K562 (cell line): ENCODE results near the gene ATP6V0D1. TPM values are rescaled to one million over a fixed set of nuclear protein-coding genes. Genes with fewer than 3 reads are reported as not detected.

Source experiments
- ATAC-seq: fragments of 200-7000 bp; cut with Tn5 transposase; 3 replicates; pipeline ENCODE4 v1.9.1; 2020; ENCODE audit warnings: moderate library complexity
- BruUV-seq: library from RNA; stranded (reverse); fragments of 400-500 nt; replicated peaks from 2 replicates; lab custom pipeline; 2021; lab: Mats Ljungman, UMichigan
- CTCF ChIA-PET: fragments of 300-600 bp; formaldehyde crosslinking; extraction: SDS; loops from one replicate; lab custom pipeline; 2021; ENCODE audit warnings: low intra/inter-chr PET ratio; lab: Yijun Ruan, JAX
- POLR2A ChIA-PET: fragments of 300-600, 350-650 bp; sonication (Branson Sonifier 250); formaldehyde crosslinking; extraction: SDS; loops from one replicate; lab custom pipeline; 2021; ENCODE audit warnings: antibody characterized with exemption, inconsistent platforms; lab: Yijun Ruan, JAX
- DNase-seq, 4 experiments: peaks; one replicate each; pipeline versions ENCODE4 v3.0.0 to v3.0.0-alpha.2; 2011 to 2018; ENCODE audit warnings: low spot score in 3 of 4, mixed read lengths in 3 of 4; ENCODE audit errors: extremely low read depth in 1 of 4
- FAIRE-seq: peaks from 2 replicates; lab custom pipeline; 2011; peaks lifted over from hg19 to GRCh38; lab: Jason Lieb, UNC
- H2AFZ ChIP-seq: 2 replicates; pipeline ENCODE4 v1.6.0; 2011; ENCODE audit warnings: low read depth, low read length, control low read depth, inconsistent platforms
- H3K27ac ChIP-seq: fragments of 200-600 bp; 3 replicates; pipeline ENCODE4 v1.8.0; 2011; ENCODE audit warnings: low read depth, mild to moderate bottlenecking, control low read depth, inconsistent platforms, low read length, moderate library complexity, mixed read lengths; ENCODE audit errors: extremely low read depth
- H3K27me3 ChIP-seq, 2 experiments: fragments of 300-600 bp in 1 of 2; 2 replicates in 1 of 2; 3 replicates in 1 of 2; pipeline versions ENCODE4 v1.6.0 to v1.8.0; 2011; ENCODE audit warnings: inconsistent platforms in 2 of 2, low read length in 2 of 2, mild to moderate bottlenecking in 1 of 2, mixed read lengths in 1 of 2, moderate library complexity in 1 of 2; ENCODE audit not compliant: control insufficient read depth in 2 of 2, insufficient read depth in 2 of 2
- H3K36me3 ChIP-seq: fragments of 300-600 bp; 3 replicates; pipeline ENCODE4 v1.8.0; 2011; ENCODE audit warnings: mild to moderate bottlenecking, low read length, inconsistent platforms; ENCODE audit not compliant: control insufficient read depth, insufficient read depth
- H3K4me1 ChIP-seq, 2 experiments: fragments of 200-600 bp in 1 of 2; replicated peaks in 1 of 2; 2 replicates in 1 of 2; 3 replicates in 1 of 2; pipeline versions ENCODE4 v1.5.1 to v1.8.0; 2011; ENCODE audit warnings: inconsistent platforms in 2 of 2, low read length in 2 of 2, mild to moderate bottlenecking in 1 of 2, mixed read lengths in 1 of 2, moderate library complexity in 1 of 2; ENCODE audit not compliant: control insufficient read depth in 2 of 2, insufficient read depth in 2 of 2
- H3K4me2 ChIP-seq: 2 replicates; pipeline ENCODE4 v1.6.1; 2011; ENCODE audit warnings: low read length, control low read depth, inconsistent platforms, mixed read lengths; ENCODE audit not compliant: insufficient read depth
- H3K4me3 ChIP-seq: fragments of 200-600 bp; sonication (generic), shearing (Covaris generic); 2 replicates; pipeline ENCODE4 v1.5.1; 2016; ENCODE audit warnings: control low read depth, inconsistent platforms
- H3K79me2 ChIP-seq: fragments of 200-600 bp; 3 replicates; pipeline ENCODE4 v1.8.0; 2011; ENCODE audit warnings: low read length, inconsistent platforms; ENCODE audit not compliant: control insufficient read depth, insufficient read depth
- H3K9ac ChIP-seq, 2 experiments: 2 replicates each; pipeline versions ENCODE4 v1.6.0 to v1.6.1; 2011; ENCODE audit warnings: low read depth in 2 of 2, low read length in 2 of 2, control low read depth in 1 of 2, inconsistent platforms in 1 of 2, mild to moderate bottlenecking in 1 of 2, mixed read lengths in 1 of 2; ENCODE audit not compliant: insufficient read depth in 1 of 2
- H3K9me1 ChIP-seq: one replicate; pipeline ENCODE4 v1.6.0; 2011; ENCODE audit warnings: inconsistent platforms, mild to moderate bottlenecking, low read length, moderate library complexity; ENCODE audit not compliant: control insufficient read depth, insufficient read depth
- H3K9me3 ChIP-seq: replicated peaks from 2 replicates; pipeline ENCODE4 v1.5.1; 2011; ENCODE audit warnings: low read depth, low read length, inconsistent platforms; ENCODE audit not compliant: control insufficient read depth, insufficient read depth
- H4K20me1 ChIP-seq: replicated peaks from 2 replicates; pipeline ENCODE4 v1.6.1; 2011; ENCODE audit warnings: low read length, inconsistent platforms, mixed read lengths; ENCODE audit not compliant: control insufficient read depth, insufficient read depth
- BRD4 ChIP-seq: fragments of 200-600 bp; sonication (generic); IDR thresholded peaks from 2 replicates; pipeline ENCODE4 v1.6.1; 2017; ENCODE audit warnings: inconsistent platforms
- FOXA3 ChIP-seq, 2 experiments: fragments of 450-650 bp in 1 of 2; sonication (generic) in 1 of 2; formaldehyde crosslinking; IDR thresholded peaks in 1 of 2; conservative IDR thresholded peaks in 1 of 2; 2 replicates each; pipeline versions ENCODE4 v1.4.0 to v1.8.0; 2020 to 2022; ENCODE audit warnings: mild to moderate bottlenecking in 2 of 2, missing genetic modification reagents in 1 of 2
- HNRNPL ChIP-seq: fragments of 200-400 bp; formaldehyde crosslinking; IDR thresholded peaks from 2 replicates; pipeline ENCODE4 v1.6.1; 2017; ENCODE audit warnings: low read depth, mild to moderate bottlenecking, low read length
- HSF4 ChIP-seq: fragments of 250-450 bp; sonication (Bioruptor Pico); IDR thresholded peaks from 2 replicates; pipeline ENCODE4 v2.1.2; 2022; ENCODE audit warnings: mild to moderate bottlenecking, moderate library complexity, borderline replicate concordance
- KAT8 ChIP-seq: fragments of 450-650 bp; IDR thresholded peaks from 2 replicates; pipeline ENCODE4 v1.6.1; 2016; ENCODE audit warnings: low read depth, mild to moderate bottlenecking
- MAFK ChIP-seq: IDR thresholded peaks from 2 replicates; pipeline ENCODE4 v1.6.1; 2011; ENCODE audit warnings: low read length, improper control_type of control experiment
- NR3C1 ChIP-seq: sonication (generic); formaldehyde crosslinking; IDR thresholded peaks from 2 replicates; pipeline ENCODE4 v1.8.1; 2022; ENCODE audit warnings: missing genetic modification reagents
- SMARCE1 ChIP-seq: fragments of 450-650 bp; IDR thresholded peaks from 2 replicates; pipeline ENCODE4 v1.7.1; 2016; ENCODE audit warnings: mild to moderate bottlenecking
- ZNF695 ChIP-seq: fragments of 450-650 bp; formaldehyde crosslinking; IDR thresholded peaks from 2 replicates; pipeline ENCODE4 v1.4.0; 2020; ENCODE audit warnings: mild to moderate bottlenecking, moderate library complexity
- WGBS: fragments of 100-300 bp; shearing (Covaris generic); methylation state at CpG from one replicate; pipeline ENCODE4 v1.1.6; 2016; ENCODE audit warnings: low coverage, mixed read lengths; ENCODE audit not compliant: insufficient coverage; ENCODE audit errors: missing lambda C conversion rate; 5-methylcytosine and 5-hydroxymethylcytosine counted together
- in situ Hi-C: fragments of 300-500 bp; cut with MboI; formaldehyde crosslinking; loops from 4 replicates; pipeline ENCODE4 v1.15.0; 2018; ENCODE audit warnings: inconsistent platforms, mixed read lengths
- intact Hi-C: fragments of 100-400 bp; cut with micrococcal nuclease; formaldehyde crosslinking; loops from 2 replicates; pipeline ENCODE4 v1.14.2; 2022
- polyA plus RNA-seq, 8 experiments: library from polyadenylated mRNA; depleted of rRNA in 4 of 8; stranded (reverse) in 5 of 8; unstranded in 3 of 8; fragments of >200 nt; fragmentation: Nextera tagmentation in 2 of 8; fragmentation: Illumina TruSeq in 1 of 8; extraction: Ambion mirVana in 2 of 8; extraction: Trizol in 1 of 8; gene quantifications; 2 replicates each; pipeline versions ENCODE4 v1.2.1 to v1.2.3, GENCODE V29; 2011 to 2014; ENCODE audit warnings: inconsistent platforms in 1 of 8, missing spikeins in 1 of 8
- total RNA-seq, 7 experiments: library from RNA; depleted of rRNA in 6 of 7; stranded (reverse); fragments of >200 nt in 6 of 7; fragmentation: Illumina TruSeq in 2 of 7; extraction: Trizol in 2 of 7; gene quantifications; 2 replicates each; pipeline versions ENCODE4 v1.2.1 to v1.2.3, GENCODE V29; 2011 to 2021; ENCODE audit warnings: low replicate concordance in 1 of 7
- TF ChIP-seq, protein P1 (sequence below): IDR thresholded peaks from 2 replicates; pipeline ENCODE4 v1.6.1; 2011; ENCODE audit warnings: borderline replicate concordance, low read depth, mild to moderate bottlenecking, moderate library complexity, low read length; ENCODE audit not compliant: insufficient read depth, poor library complexity, severe bottlenecking
- TF ChIP-seq, protein P2 (sequence below): sonication (generic); formaldehyde crosslinking; IDR thresholded peaks from 2 replicates; pipeline ENCODE4 v1.8.1; 2023; ENCODE audit warnings: mild to moderate bottlenecking, missing genetic modification reagents, moderate library complexity
- TF ChIP-seq, protein P3 (sequence below): fragments of 250-450 bp; sonication (Bioruptor Pico); IDR thresholded peaks from 2 replicates; pipeline ENCODE4 v1.5.0; 2021

Gene ATP6V0D1
- total and polyA plus RNA-seq, 9 of the 15 experiments (the other 6 are each of a cell fraction or from before 2014, with no cell fraction given) = 23.2 to 69.7 (median 45.6) TPM

DNA sequence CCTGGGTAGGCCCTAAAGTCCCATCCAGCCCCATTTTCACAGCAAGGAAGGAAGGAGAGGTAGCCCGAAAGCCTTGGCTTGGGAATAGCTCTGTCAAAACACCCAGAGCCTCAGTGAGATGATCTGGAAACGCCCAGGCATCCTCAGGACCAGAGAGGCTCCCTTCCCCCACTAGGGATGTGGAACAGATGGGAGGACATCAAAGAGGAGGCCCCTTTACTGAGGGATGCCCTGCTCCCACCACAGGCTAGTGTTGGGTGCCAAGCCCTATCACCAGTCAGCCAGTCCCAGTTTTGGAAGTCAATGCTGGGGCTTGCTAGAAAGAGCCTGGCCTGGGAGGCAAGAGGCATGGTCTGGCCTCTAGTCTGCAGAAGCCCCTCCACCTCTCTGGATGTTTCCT lies 92.4 kb downstream of the ATP6V0D1 start:
- H3K4me3 ChIP-seq = no peak overlapping the region
- no peaks in the 10 kb centered on the region for H3K9me3 ChIP-seq
- FAIRE-seq (no peak), DNase-seq (no peak), ATAC-seq (no peak)
- WGBS = 0% methylated on average over 2 of the region's 2 CpGs
- peaks cover 22 to 75% of the 10 kb centered on the region in 2 experiments for H3K27me3 ChIP-seq
- no peaks in the 10 kb centered on the region for H4K20me1 ChIP-seq
- H3K9ac ChIP-seq = no peak overlapping the region
- intact Hi-C loops = no loop called here
- BruUV-seq = no TSS peak
- CTCF ChIA-PET = interaction anchor here (0.6 kb wide), 1 partner anchor 121 kb away, joined by 3 read pairs; no protein-coding TSS in a partner anchor
- peaks cover 0 to 33% of the 10 kb centered on the region in 2 experiments; a peak in 3 of 5 replicates for H3K4me1 ChIP-seq
- H3K27ac ChIP-seq = no peak overlapping the region
- in situ Hi-C loops = no loop called here
- H3K4me2 ChIP-seq = no peak overlapping the region
- POLR2A ChIA-PET = interaction anchor here (0.8 to 1.5 kb wide), 2 partner anchors 12 to 40 kb away, joined by 3 to 6 read pairs; no protein-coding TSS in a partner anchor
- H3K36me3 ChIP-seq = no peaks in the 10 kb centered on the region
- H2AFZ ChIP-seq = no peak overlapping the region
- no peaks in the 10 kb centered on the region for H3K9me1 ChIP-seq
- TF ChIP-seq NR3C1 (CRISPR knock-in tag) = no peak
- H3K79me2 ChIP-seq = no peaks in the 10 kb centered on the region

DNA sequence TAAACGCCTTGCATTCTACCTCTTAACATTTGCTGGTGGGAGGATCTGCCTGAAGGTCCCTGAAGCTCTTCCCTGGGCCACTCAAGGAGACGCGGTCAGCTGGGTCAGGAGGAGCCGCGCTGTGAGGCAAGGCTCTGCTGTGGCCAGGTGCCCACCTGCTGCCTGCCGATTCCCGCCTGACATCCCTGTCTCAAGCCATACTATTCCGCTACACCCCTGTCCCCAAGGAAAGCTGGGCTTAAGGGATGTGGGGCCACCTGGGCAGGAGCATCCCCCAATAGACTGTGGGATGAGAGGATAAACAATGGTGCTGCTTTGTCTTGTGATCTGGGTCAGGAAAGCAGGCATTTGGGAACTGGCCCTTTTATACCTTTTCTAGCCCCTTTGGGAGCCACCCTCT lies 92.8 kb downstream of the ATP6V0D1 start:
- H3K4me2 ChIP-seq = no peak overlapping the region
- in situ Hi-C loops = no loop called here
- H3K9me3 ChIP-seq = no peaks in the 10 kb centered on the region
- WGBS = 15% methylated on average over 8 of the region's 8 CpGs
- POLR2A ChIA-PET = interaction anchor here (0.8 to 1.5 kb wide), 2 partner anchors 11 to 41 kb away, joined by 3 to 6 read pairs; no protein-coding TSS in a partner anchor
- intact Hi-C loops = no loop called here
- DNase-seq = no peak
- no TSS peak for BruUV-seq
- H3K27ac ChIP-seq = no peak overlapping the region
- no peak for FAIRE-seq
- no peak for ATAC-seq
- no peak overlapping the region for H2AFZ ChIP-seq
- H3K9me1 ChIP-seq = no peaks in the 10 kb centered on the region
- H4K20me1 ChIP-seq = no peaks in the 10 kb centered on the region
- H3K4me3 ChIP-seq = no peak overlapping the region
- H3K36me3 ChIP-seq = no peaks in the 10 kb centered on the region
- H3K4me1 ChIP-seq = peaks cover 0 to 29% of the 10 kb centered on the region in 2 experiments; a peak in 3 of 5 replicates
- CTCF ChIA-PET = interaction anchor here (0.6 kb wide), 1 partner anchor 120 kb away, joined by 3 read pairs; no protein-coding TSS in a partner anchor
- no peak overlapping the region for H3K9ac ChIP-seq
- no peaks in the 10 kb centered on the region for H3K79me2 ChIP-seq
- peaks cover 22 to 75% of the 10 kb centered on the region in 2 experiments for H3K27me3 ChIP-seq
- TF ChIP-seq, protein P1, sequence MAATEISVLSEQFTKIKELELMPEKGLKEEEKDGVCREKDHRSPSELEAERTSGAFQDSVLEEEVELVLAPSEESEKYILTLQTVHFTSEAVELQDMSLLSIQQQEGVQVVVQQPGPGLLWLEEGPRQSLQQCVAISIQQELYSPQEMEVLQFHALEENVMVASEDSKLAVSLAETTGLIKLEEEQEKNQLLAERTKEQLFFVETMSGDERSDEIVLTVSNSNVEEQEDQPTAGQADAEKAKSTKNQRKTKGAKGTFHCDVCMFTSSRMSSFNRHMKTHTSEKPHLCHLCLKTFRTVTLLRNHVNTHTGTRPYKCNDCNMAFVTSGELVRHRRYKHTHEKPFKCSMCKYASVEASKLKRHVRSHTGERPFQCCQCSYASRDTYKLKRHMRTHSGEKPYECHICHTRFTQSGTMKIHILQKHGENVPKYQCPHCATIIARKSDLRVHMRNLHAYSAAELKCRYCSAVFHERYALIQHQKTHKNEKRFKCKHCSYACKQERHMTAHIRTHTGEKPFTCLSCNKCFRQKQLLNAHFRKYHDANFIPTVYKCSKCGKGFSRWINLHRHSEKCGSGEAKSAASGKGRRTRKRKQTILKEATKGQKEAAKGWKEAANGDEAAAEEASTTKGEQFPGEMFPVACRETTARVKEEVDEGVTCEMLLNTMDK = no peak
- TF ChIP-seq BRD4 (no peak), MAFK (no peak), FOXA3 (CRISPR knock-in tag; conservative IDR thresholded peaks at IDR 0.05 in 1 of 2, IDR thresholded peaks at IDR 0.05 in 1 of 2) (no peak), SMARCE1 (no peak), HNRNPL (no peak), ZNF695 (CRISPR knock-in tag) (no peak), HSF4 (CRISPR knock-in tag) (no peak), KAT8 (no peak)
- TF ChIP-seq, protein P2, sequence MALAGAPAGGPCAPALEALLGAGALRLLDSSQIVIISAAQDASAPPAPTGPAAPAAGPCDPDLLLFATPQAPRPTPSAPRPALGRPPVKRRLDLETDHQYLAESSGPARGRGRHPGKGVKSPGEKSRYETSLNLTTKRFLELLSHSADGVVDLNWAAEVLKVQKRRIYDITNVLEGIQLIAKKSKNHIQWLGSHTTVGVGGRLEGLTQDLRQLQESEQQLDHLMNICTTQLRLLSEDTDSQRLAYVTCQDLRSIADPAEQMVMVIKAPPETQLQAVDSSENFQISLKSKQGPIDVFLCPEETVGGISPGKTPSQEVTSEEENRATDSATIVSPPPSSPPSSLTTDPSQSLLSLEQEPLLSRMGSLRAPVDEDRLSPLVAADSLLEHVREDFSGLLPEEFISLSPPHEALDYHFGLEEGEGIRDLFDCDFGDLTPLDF = no peak
- TF ChIP-seq, protein P3, sequence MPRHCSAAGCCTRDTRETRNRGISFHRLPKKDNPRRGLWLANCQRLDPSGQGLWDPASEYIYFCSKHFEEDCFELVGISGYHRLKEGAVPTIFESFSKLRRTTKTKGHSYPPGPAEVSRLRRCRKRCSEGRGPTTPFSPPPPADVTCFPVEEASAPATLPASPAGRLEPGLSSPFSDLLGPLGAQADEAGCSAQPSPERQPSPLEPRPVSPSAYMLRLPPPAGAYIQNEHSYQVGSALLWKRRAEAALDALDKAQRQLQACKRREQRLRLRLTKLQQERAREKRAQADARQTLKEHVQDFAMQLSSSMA (CRISPR knock-in tag) = no peak
